Measurements from ENCODE around the gene COMP. TPM values are rescaled to one million over a fixed set of nuclear protein-coding genes. Genes with fewer than 3 reads are reported as not detected.

Gene COMP
- total RNA-seq, 1 experiment from 2014 or later = not detected

DNA sequence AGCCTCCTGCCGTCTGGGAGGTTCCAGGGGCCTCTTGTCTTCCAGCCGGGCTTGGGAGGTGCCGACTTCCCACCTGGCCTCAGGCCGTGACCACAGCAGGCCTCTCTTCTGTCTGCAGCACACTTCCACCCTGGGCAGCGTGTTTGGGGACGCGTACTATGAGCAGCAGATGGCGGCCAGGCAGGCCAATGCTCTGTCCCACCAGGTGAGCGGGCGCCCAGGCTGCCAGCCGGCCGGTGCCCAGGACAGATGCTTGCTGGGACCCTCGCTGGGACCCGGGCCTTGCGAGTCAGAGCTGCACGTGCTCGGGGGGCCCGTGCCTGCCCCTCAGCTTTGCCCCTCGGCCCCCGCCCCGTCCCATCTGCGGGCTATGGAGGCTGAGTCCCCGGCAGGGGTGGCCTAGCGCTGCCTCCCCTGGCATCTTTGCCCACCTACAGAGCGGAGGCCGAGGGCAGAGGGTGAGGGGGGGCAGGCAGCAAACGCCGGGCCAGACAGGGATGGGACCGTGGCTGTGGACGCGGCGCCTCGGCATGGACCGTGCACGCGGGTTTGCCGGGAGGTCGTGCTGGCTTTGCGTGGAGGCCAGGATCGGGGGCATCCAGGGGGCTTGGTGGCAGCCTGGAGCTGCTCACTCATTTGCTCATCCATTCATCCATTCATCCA lies 16.2 kb downstream of the COMP start:
- Histone ChIP-seq H2AFZ (no peak overlapping the region), H3K79me2 (ENCODE audit: low read depth) (no peaks in the 10 kb centered on the region), H3K27ac (no peak overlapping the region), H4K20me1 (ENCODE audit: insufficient read depth) (no peaks in the 10 kb centered on the region), H3K36me3 (ENCODE audit: low read depth) (no peaks in the 10 kb centered on the region), H3K27me3 (ENCODE audit: insufficient read depth, low read depth) (no peaks in the 10 kb centered on the region), H3F3A (ENCODE audit: insufficient read depth, low read depth) (no peaks in the 10 kb centered on the region), H3K9me2 (ENCODE audit: insufficient read depth) (no peaks in the 10 kb centered on the region), H3K4me3 (no peak overlapping the region), H3K4me2 (no peak overlapping the region), H3K4me1 (replicated peaks; ENCODE audit: insufficient read depth) (no peaks in the 10 kb centered on the region), H3K9me3 (ENCODE audit: insufficient read depth, low read depth) (no peaks in the 10 kb centered on the region)
- intact Hi-C loops (cut with micrococcal nuclease; ENCODE audit: unreplicated experiment) = no loop called here
- ChIA-PET CTCF (no interaction called here), POLR2A (ENCODE audit: unreplicated experiment) (no interaction called here)
- no TSS peak for BruUV-seq (replicated peaks)
- TF ChIP-seq, protein P1, sequence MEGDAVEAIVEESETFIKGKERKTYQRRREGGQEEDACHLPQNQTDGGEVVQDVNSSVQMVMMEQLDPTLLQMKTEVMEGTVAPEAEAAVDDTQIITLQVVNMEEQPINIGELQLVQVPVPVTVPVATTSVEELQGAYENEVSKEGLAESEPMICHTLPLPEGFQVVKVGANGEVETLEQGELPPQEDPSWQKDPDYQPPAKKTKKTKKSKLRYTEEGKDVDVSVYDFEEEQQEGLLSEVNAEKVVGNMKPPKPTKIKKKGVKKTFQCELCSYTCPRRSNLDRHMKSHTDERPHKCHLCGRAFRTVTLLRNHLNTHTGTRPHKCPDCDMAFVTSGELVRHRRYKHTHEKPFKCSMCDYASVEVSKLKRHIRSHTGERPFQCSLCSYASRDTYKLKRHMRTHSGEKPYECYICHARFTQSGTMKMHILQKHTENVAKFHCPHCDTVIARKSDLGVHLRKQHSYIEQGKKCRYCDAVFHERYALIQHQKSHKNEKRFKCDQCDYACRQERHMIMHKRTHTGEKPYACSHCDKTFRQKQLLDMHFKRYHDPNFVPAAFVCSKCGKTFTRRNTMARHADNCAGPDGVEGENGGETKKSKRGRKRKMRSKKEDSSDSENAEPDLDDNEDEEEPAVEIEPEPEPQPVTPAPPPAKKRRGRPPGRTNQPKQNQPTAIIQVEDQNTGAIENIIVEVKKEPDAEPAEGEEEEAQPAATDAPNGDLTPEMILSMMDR (conservative IDR thresholded peaks at IDR 0.05) = no peak
- no peak for DNase-seq

DNA sequence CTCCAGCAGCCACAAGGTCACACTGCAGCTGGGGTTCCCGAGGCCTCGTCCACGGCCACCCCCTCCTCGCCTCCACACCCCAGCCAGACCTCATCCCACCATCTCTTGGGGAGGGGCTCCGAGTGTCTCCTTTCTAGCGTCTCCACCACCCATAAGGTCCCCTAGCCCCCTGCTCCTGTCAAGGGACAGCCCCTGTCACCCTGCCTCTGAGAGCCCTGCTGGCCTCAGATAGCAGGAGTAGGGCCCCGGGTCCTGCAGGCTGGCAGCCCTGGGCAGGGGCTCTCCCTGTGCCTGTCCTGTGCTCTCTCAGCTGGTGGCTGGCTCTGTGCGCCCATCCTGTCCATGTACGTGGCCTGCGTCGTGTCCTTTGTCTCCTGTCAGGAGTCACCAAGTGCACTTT lies 17.0 kb downstream of the COMP start:
- ChIA-PET POLR2A (ENCODE audit: unreplicated experiment) (no interaction called here), CTCF (no interaction called here)
- Histone ChIP-seq H3K9me2 (ENCODE audit: insufficient read depth) (no peaks in the 10 kb centered on the region), H3K4me2 (no peak overlapping the region), H3K27ac (no peak overlapping the region), H3F3A (ENCODE audit: insufficient read depth, low read depth) (no peaks in the 10 kb centered on the region), H3K9me3 (ENCODE audit: insufficient read depth, low read depth) (no peaks in the 10 kb centered on the region), H2AFZ (no peak overlapping the region), H3K36me3 (ENCODE audit: low read depth) (no peaks in the 10 kb centered on the region), H3K27me3 (ENCODE audit: insufficient read depth, low read depth) (no peaks in the 10 kb centered on the region), H4K20me1 (ENCODE audit: insufficient read depth) (no peaks in the 10 kb centered on the region), H3K4me3 (no peak overlapping the region), H3K79me2 (ENCODE audit: low read depth) (no peaks in the 10 kb centered on the region), H3K4me1 (replicated peaks; ENCODE audit: insufficient read depth) (peaks cover 6% of the 10 kb centered on the region)
- no TSS peak for BruUV-seq (replicated peaks)
- intact Hi-C loops (cut with micrococcal nuclease; ENCODE audit: unreplicated experiment) = no loop called here
- no peak for TF ChIP-seq EZH2 (IDR thresholded peaks at IDR 0.05; ENCODE audit: low read depth)
- TF ChIP-seq, protein P1 (conservative IDR thresholded peaks at IDR 0.05) = no peak
- no peak for DNase-seq

DNA sequence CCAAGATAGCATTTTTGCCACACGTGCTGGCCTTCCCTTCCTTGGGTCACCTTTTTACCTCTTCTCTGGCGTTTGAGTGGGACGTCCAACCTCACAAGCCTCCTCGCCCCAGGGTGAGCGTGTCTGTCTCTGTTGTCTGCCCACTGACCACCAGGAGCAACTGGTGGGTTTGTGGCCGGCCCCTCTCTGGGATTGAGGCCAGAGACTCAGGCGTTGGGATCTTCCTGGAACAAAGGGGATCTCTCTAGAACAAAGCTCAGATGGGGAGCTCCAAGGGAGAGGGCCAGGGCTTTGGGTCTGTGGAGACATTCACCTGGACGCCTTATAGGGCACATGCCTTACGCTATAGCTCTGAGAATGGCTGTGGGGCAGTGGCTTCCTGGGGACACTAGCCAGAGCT lies 17.4 kb downstream of the COMP start:
- no peak overlapping the region for H3K4me2 ChIP-seq
- POLR2A ChIA-PET (ENCODE audit: unreplicated experiment) = no interaction called here
- BruUV-seq (replicated peaks) = no TSS peak
- H3K36me3 ChIP-seq (ENCODE audit: low read depth) = no peaks in the 10 kb centered on the region
- no peak for DNase-seq
- no peaks in the 10 kb centered on the region for H3K79me2 ChIP-seq (ENCODE audit: low read depth)
- H2AFZ ChIP-seq = no peak overlapping the region
- H3F3A ChIP-seq (ENCODE audit: insufficient read depth, low read depth) = no peaks in the 10 kb centered on the region
- no peaks in the 10 kb centered on the region for H3K27me3 ChIP-seq (ENCODE audit: insufficient read depth, low read depth)
- H3K4me3 ChIP-seq = no peak overlapping the region
- H4K20me1 ChIP-seq (ENCODE audit: insufficient read depth) = no peaks in the 10 kb centered on the region
- H3K9me3 ChIP-seq (ENCODE audit: insufficient read depth, low read depth) = no peaks in the 10 kb centered on the region
- H3K27ac ChIP-seq = no peak overlapping the region
- CTCF ChIA-PET = no interaction called here
- peaks cover 8% of the 10 kb centered on the region for H3K4me1 ChIP-seq (replicated peaks; ENCODE audit: insufficient read depth)
- no peaks in the 10 kb centered on the region for H3K9me2 ChIP-seq (ENCODE audit: insufficient read depth)
- intact Hi-C loops (cut with micrococcal nuclease; ENCODE audit: unreplicated experiment) = no loop called here
- TF ChIP-seq, protein P1 (conservative IDR thresholded peaks at IDR 0.05) = no peak
